ENCODE results near the gene LRRC75B. TPM values are rescaled to one million over a fixed set of nuclear protein-coding genes. Genes with fewer than 3 reads are reported as not detected.

LRRC75B gene
- total RNA-seq, 1 experiment from 2014 or later, result 4.1 TPM

DNA sequence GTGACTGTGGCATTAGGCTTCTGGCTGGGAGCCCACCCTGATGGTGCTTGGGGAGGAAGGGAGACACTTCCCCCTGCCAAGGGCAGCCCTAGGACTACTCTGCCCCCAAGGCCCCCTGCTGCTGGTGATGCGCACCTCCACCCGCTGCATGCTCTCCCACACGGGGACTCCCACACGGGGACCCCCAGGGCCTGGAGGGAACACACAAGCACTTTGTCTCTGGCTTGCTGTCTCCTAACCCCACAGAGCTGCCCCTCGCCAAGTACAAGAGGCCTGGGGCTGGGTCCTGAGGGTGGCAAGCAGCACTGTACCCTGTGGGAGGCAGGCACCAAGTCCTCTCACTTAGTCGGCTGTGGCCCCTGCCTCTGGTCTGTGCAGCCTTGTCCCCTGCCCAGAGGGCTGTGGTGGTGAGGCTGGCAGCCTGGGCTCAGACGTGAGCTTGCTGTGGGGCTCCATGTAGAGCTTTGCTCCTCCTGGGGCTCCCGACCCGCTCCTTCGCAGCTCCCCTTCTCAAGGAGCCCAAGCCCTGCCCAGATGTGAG is 7.9 kb downstream of the LRRC75B start:
- no peak overlapping the region for H3K4me3 ChIP-seq (ENCODE audit: low read depth in 2 of 2, low read length in 2 of 2)
- BruUV-seq (replicated peaks), result no TSS peak
- DNase-seq (ENCODE audit: low read depth, low spot score), result no peak
- TF ChIP-seq REST (IDR thresholded peaks at IDR 0.05; ENCODE audit: insufficient read depth in 1 of 2, low read depth in 2 of 2, low read length in 1 of 2), result no peak
- TF ChIP-seq POLR2AphosphoS5 (IDR thresholded peaks at IDR 0.05; ENCODE audit: low read depth, low read length), result no peak
- TF ChIP-seq TCF7L2 (IDR thresholded peaks at IDR 0.05; ENCODE audit: low read depth, low read length), result no peak
- no peak for TF ChIP-seq SIN3A (IDR thresholded peaks at IDR 0.05; ENCODE audit: borderline replicate concordance, insufficient read depth, low read depth, low read length)
- no peak for TF ChIP-seq CTCF (IDR thresholded peaks at IDR 0.05)
- ChIA-PET CTCF (interaction anchor here (0.7 kb wide), 1 partner anchor 210 kb away, joined by 3 read pairs; no protein-coding TSS in a partner anchor), POLR2A (no interaction called here)
- no peaks in the 10 kb centered on the region for H3K27me3 ChIP-seq (ENCODE audit: control insufficient read depth, insufficient read depth, low read length)
- intact Hi-C loops (cut with micrococcal nuclease; ENCODE audit: unreplicated experiment), result no loop called here
- no peaks in the 10 kb centered on the region for H3K4me1 ChIP-seq (ENCODE audit: control insufficient read depth, insufficient read depth, low read length)
- no peak for ATAC-seq
- H3K9me3 ChIP-seq (ENCODE audit: control insufficient read depth, insufficient read depth, low read depth, low read length), result no peaks in the 10 kb centered on the region
- H3K36me3 ChIP-seq (ENCODE audit: control insufficient read depth, insufficient read depth, low read length), result no peaks in the 10 kb centered on the region
- in situ Hi-C loops (cut with HindIII; ENCODE audit: low pct_unique_long_range_greater_than_20kb, low sequenced_read_pairs), result no loop called here
- no peak overlapping the region for H3K27ac ChIP-seq (ENCODE audit: low read length)

DNA sequence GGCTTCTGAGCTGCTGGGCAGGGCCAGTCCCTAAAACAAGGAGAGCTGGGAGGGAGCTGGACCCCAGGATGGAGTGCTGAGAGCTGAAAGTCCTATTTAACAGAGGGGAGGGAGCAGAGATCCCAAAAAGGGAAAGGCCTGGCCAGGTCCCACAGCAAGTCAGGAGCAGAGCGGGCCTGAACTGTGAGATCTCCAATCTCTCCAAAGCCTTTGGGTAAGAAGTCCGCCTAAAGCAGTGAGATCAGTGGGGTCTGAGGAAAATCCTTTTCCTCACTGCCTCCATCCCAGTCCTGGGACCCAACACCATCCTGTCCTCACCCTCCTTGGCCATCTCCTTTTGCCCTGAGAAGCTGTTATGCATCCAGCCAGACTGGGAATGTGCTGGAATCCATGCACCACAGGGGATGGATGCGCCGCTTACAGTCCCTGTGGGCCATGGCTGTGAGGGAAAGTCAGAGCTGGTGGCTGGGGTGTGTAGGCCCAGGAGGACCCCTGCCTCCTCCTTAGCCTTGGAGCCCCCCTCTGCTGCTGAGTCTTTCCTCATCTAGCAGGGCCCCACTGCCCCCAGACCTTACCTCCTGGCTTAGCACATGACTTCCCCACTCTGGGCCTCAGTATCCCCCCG is 8.6 kb downstream of the LRRC75B start:
- no TSS peak for BruUV-seq (replicated peaks)
- H3K27ac ChIP-seq (ENCODE audit: low read length), result no peak overlapping the region

More for the DNA sequence above, 8.6 kb downstream of the LRRC75B start:
- in situ Hi-C loops (cut with HindIII; ENCODE audit: low pct_unique_long_range_greater_than_20kb, low sequenced_read_pairs) (no loop called here), intact Hi-C loops (cut with micrococcal nuclease; ENCODE audit: unreplicated experiment) (no loop called here)
- no peaks in the 10 kb centered on the region for H3K27me3 ChIP-seq (ENCODE audit: control insufficient read depth, insufficient read depth, low read length)
- ChIA-PET CTCF (no interaction called here), POLR2A (no interaction called here)
- no peaks in the 10 kb centered on the region for H3K36me3 ChIP-seq (ENCODE audit: control insufficient read depth, insufficient read depth, low read length)
- DNase-seq (ENCODE audit: low read depth, low spot score), result no peak
- no peak overlapping the region for H3K4me3 ChIP-seq (ENCODE audit: low read depth in 2 of 2, low read length in 2 of 2)
- H3K4me1 ChIP-seq (ENCODE audit: control insufficient read depth, insufficient read depth, low read length), result no peaks in the 10 kb centered on the region
- no peaks in the 10 kb centered on the region for H3K9me3 ChIP-seq (ENCODE audit: control insufficient read depth, insufficient read depth, low read depth, low read length)
- no peak for ATAC-seq
- TF ChIP-seq REST (IDR thresholded peaks at IDR 0.05; ENCODE audit: insufficient read depth in 1 of 2, low read depth in 2 of 2, low read length in 1 of 2), result no peak
- no peak for TF ChIP-seq CTCF (IDR thresholded peaks at IDR 0.05)
- TF ChIP-seq POLR2AphosphoS5 (IDR thresholded peaks at IDR 0.05; ENCODE audit: low read depth, low read length), result no peak
- no peak for TF ChIP-seq SIN3A (IDR thresholded peaks at IDR 0.05; ENCODE audit: borderline replicate concordance, insufficient read depth, low read depth, low read length)
- TF ChIP-seq TCF7L2 (IDR thresholded peaks at IDR 0.05; ENCODE audit: low read depth, low read length), result no peak

Data from Panc1 (cell line).